Activated effector memory CD4-positive, alpha-beta T cell treated with anti-CD3 and anti-CD28 coated beads, Interleukin-2, amount 50 U/mL, for 16 hours (primary cell): ENCODE results near the gene ZCCHC17.

Experiments
- DNase-seq: peaks from one replicate; pipeline ENCODE4 v3.0.0-alpha.2; 2020

ZCCHC17 gene

GRCh38 chr1:31396633-31397351, 100.0 kb downstream of the ZCCHC17 start:
- no peak for DNase-seq

GRCh38 chr1:31397360-31398095, 100.7 kb downstream of the ZCCHC17 start:
- no peak for DNase-seq

- no peak for DNase-seq
These were observed 101.4 kb downstream of the ZCCHC17 start for GRCh38 chr1:31398246-31398645.

DNA sequence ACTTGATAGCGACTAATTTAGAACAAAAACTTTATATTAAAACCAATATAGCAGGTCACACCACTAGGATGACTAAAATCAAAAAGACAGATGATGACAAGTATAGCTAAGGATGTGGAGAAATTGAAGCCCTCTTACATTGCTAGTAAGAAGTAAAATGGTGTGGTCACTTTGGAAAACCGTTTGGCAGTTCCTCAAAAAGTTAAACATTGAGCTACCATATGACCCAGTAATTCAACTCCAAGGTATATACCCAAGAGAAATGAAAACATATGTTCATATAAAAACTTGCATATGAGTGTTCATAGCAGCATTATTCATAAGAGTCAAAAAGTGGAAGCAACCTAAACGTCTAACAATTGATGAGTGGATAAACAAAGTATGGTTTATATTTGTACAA, 103.1 kb downstream of the ZCCHC17 start:
- DNase-seq: no peak

DNA sequence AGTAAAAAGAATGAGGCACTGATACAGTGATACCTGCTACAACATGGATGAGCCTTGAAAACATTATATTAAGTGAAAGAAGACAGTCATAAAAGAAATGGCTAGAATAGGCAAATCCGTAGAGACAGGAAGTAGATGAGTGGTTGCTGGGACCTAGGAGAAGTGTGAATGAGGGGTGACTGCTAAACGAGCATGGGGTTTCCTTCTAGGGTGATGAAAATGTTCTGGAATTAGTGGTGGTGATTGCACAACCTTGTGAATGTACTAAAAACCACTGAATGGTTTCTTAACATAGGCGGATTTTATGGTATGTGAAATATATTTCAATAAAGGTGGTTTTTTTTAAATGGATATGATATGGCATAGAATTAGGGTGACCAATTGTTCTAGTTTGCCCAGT, 103.6 kb downstream of the ZCCHC17 start:
- DNase-seq: no peak

- DNase-seq: no peak
These were observed 104.4 kb downstream of the ZCCHC17 start for GRCh38 chr1:31401241-31401640.

GRCh38 chr1:31405578-31406245, 108.9 kb downstream of the ZCCHC17 start:
- DNase-seq: no peak

GRCh38 chr1:31407029-31407626, 110.3 kb downstream of the ZCCHC17 start:
- DNase-seq: no peak

- DNase-seq: no peak
These were observed 112.0 kb downstream of the ZCCHC17 start for GRCh38 chr1:31408788-31409318.

GRCh38 chr1:31409946-31410858, 113.4 kb downstream of the ZCCHC17 start:
- no peak for DNase-seq

DNA sequence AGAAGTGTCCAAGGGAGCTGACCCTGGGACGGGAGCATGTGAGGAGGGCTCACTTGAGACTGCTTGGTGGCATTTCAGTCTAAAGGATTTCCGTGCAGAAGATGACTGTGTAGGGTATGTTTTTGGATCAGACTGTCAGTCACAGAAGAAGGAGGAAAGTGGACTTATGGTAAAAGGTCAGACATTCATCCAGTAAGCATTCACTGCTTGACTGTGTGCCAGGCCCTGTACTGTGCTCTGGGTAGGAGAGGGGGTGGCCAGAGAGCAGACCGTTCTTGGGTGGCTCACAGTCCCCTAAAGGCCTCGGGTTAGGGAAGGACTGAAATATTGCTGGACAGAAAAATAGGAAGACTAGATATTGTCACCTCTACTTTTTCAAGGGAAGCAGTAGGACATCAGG, 114.0 kb downstream of the ZCCHC17 start:
- DNase-seq: no peak

DNA sequence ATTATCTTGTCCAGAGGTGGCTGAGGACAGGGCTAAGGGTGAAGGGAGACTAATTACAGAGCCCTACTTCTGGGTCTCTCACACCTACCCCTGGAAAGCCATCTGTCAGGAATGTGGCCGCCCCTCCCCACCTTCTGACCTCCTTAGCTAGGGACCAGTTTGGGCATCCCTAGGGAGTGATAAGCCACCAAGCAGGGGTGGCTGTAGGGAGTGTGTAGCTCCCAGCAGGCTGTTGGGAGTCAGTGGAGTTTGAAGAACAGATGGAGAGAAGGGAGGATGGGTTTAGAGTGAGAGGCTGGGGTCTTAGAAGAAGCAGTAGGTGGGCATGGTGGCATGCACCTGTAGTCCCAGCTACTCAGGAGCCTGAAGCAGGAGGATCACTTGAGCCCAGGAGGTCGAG, 115.4 kb downstream of the ZCCHC17 start:
- no peak for DNase-seq

- DNase-seq: peak; percentile 66
These were observed 116.0 kb downstream of the ZCCHC17 start, which contains the start of gene SERINC2 for GRCh38 chr1:31412732-31413404. SERINC2 (plus strand) TSS chr1:31413213; CDS start chr1:31413266, 53 bp downstream.

DNA sequence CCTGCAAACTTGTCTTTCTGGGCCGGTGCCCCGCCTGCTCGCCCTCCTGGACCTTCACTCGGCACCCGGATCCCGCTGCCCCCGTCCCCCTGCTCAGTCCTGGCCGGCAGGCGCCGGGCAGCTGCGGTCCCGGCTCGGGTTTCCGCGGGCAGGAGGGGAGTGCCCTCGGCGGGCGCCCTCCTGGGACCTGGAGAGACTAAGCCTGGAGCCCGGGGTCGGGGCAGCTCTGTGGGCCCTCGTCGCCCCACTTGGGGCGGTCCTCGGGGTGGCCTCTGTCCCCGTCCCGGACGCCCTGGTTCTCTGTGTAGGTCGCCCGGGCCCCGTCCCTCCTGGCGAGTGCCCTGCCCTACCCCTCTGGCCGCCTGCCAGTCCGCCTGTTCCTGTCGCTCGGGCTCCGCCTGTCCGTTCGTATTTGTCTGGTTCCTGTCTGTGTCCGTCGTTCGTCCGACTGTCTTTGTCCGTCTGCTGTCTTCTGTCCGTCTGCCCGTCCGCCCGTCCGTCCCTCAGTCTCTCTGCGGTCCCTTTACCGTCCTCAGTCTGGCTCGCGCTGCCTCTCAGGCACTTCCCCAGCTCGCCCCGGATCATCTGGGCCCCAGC, 116.7 kb downstream of the ZCCHC17 start:
- peak; percentile 66 for DNase-seq
